ENCODE results near the gene CNGB1.

- TF ChIP-seq CTCF (IDR thresholded peaks at IDR 0.05; ENCODE audit: insufficient read depth, low read length, poor library complexity, severe bottlenecking) = no peak
- no peak for TF ChIP-seq EZH2phosphoT487 (conservative IDR thresholded peaks at IDR 0.05; ENCODE audit: low read length)
These were observed 47.5 kb downstream of the CNGB1 start for GRCh38 chr16:57923418-57923817.

Measured in SU-DHL-6 (cell line).